ENCODE results near the gene MBLAC1.
A peak's percentile ranks its signal among the peaks of the same experiment; 100 is the strongest.

MBLAC1 gene

DNA sequence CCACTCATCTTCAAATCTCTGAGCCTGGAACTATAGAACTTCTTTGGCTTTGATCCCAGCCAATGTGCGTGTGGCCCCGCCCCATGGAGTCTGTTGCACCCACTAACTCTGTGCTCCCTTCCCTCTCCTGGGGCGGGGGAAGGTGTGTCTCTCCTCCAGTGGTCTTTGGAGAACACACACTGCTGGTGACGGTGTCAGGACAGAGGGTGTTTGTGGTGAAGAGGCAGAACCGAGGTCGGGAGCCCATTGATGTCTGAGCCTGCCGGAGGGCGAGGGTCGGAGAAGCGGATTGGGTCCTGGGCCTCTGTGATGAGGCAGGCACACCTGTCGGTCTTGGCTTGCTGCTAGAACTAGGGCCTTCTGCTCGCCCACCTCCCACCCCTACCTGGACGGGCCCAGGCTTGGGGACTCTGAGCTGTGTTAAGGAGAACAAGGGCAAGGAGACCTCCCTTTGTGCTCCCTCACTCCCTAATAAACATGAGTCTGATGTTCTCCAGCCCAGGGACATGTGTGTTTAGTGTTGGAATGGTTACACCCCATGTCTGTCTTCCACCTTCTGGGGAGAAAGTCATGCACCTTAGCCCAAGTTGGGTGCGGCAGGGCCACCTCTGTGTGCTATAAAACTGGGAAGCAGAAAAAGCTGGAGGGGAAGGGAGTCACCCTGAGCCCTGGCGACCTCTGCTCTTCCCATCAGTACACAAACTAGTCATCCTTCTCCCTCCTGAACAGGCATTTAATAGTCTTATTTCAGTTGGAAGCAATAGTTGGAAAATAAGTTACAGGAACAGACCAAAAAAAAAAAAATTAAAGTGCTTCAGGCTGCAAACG is 27.2 kb downstream of the MBLAC1 start:
- no peak for DNase-seq (ENCODE audit: low spot score)

- DNase-seq (ENCODE audit: low spot score) = no peak
Observed at GRCh38 chr7:100154651-100155491, 28.1 kb downstream of the MBLAC1 start.

- no peak for DNase-seq (ENCODE audit: low spot score)
Observed at GRCh38 chr7:100155553-100156317, 29.0 kb downstream of the MBLAC1 start.

DNA sequence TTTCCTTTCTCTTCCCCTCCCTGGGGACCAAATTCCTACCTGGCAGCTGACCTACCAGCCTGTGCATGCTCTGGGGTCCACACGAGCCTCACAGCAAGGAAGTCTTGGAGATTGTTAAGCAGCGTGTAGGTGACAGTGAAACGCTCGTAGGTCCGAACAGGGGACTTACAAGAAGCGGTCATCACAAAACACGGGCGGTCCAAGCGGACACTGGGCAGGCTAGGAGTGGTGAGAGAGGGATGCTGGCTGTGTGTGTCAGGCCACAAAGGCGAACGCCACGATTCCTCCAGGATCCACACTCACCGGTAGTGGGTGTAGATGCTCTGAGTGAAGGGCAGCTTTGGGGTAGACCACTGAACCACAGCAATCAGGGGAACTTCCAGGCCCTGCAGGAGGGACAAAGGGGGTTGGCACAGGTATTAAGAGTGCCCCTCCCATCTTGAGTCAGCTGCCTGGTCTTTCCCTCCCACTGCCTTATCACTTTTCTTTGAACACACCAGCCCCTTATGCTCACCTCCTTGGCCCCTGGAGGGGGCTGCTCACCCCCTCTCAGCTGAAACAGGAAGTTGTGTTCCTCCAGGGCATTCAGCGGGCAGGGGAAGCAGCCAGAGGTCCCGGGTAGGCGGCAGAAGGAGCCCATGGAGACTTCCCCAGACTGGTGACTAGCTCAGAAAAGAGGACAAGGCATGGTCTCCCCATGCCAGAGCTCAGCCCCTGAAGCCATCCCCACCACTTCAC is 29.7 kb downstream of the MBLAC1 start:
- DNase-seq (ENCODE audit: low spot score) = no peak

GRCh38 chr7:100157069-100157333 is 30.2 kb downstream of the MBLAC1 start:
- no peak for DNase-seq (ENCODE audit: low spot score)

DNA sequence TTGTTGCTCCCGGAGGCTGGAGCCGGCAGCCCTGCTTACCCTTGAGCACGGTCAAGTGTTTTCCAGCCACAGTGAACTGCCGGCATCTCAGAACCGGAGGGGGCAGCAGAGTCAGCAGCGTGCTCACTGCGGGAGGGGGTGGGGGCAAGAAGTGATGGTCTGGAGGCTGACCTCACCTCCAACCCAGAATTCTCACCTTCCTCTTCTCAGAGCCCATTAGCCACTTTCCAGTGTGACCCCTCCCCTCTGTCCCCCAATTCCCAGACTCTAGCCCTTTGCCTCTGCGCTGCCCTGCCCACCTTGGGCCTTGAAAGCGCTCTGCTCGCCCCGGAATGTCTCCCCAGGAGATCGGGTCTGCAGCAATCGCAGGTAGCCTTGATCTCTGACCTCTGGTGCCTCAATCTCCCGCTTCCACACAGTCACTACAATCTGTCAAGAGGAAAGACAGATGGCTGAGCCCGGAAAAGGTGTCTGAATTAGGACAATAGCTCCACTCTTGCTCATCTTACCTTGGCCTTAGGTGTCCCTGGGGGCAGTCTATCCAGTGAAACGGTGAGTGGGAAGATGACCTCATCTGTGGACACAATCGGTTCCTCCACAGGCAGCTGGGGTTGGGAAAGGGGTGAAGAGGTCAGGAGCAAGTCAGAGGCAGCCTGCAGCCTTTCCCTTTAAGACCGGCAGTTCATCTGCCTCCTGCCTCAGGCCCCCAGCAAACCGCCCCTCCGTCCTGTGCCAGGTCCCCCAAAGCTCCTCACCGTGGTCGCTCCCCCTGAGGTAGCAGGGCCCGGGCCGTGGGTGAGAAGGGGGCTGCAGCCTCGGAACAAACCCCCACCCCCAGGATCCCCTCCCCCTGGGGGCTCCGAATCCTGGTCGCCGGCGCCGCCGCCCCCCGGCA is 30.8 kb downstream of the MBLAC1 start:
- DNase-seq (ENCODE audit: low spot score) = no peak

DNA sequence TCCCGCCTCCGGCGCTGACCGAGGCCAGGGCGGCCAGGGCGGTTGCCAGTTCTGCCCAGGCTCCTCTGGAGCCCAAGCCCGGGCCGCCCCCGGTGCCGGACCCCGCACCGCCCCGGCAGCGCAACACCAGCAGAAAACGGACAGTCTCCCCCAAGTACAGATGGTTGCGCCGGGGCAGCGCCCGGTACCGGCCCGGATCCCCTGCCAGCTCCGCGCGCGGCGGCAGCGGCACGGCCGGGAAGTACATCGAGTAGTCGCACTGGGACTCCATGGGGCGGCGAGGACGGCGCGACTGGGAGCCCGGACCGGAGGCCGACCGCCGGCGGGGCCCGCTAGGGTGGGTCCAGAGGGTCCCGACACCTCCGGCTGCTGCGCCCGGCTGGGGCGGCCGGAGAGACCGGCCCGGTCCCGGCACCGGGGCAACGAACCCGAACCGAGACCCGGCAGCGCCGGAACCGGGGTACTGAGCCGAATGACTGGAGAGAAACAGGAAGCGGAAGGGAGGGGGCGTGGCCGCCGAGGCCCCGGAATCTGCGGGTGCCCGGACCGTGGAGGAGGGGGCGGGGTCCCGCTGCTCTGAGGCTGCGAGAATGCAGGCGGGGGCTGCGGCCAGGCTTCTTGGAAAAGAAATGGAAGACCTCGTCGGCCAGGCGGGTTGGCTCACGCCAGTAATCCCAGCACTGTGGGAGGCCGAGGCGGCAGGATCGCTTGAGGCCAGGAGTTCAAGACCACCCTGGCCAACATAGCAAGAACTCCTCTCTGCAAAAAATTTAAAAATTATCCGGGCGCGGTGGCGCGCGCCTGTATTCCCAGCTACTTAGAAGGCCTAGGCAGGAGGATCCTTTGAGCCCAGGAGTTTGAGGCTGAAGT is 31.7 kb downstream of the MBLAC1 start, which contains the start of gene TRAPPC14:
TSS of gene TRAPPC14 (minus strand) at position 495 of the 870 bp plus-strand sequence. CDS start at position 271, 224 bp downstream.
- peak; percentile 91 for DNase-seq (ENCODE audit: low spot score)

GRCh38 chr7:100159099-100159623 is 32.4 kb downstream of the MBLAC1 start:
- DNase-seq (ENCODE audit: low spot score) = no peak

DNA sequence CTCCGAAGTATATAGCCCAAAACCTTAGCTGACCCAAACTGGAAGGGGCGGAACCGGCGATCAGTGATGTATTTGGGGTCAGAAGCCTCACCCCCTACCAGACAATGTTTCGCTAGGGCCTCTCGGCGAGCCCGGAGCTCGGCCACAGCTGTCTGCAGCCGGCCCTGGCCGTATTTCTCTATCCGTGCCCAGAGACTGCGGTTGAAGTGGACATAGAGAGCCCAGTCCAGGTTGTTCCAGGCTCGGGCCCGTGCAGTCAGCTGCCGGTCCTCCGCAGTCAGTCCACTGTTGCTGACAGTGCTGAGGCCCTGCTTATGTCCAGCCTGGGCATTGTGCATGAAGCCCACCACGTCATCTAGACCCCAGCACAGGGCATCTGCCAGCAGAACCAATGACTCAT is 33.3 kb downstream of the MBLAC1 start:
- no peak for DNase-seq (ENCODE audit: low spot score)

DNA sequence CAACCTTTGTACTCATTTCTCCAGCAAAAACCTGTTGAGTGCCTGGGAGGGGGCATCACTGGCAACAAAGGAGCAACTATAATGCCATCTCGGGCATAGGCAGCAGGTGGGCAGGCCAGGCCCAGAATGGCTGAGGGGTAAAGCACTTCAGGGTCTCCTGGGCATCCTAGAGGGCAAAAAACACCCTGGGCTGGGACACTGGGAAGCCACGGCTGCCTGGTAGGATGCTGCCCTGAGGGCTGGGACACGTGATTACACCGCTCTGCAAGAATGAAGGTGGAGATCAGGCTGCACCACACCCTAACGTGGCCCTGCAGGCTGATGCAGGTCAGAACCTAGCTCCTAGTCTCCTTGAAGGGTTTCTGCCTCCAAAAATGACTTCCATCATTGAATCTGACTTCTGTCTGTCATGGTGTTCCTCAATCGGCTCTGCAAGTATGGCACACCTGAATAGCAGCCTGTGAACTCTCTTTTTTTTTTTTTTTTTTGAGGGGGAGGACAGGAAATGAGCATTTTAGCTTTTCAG is 36.3 kb downstream of the MBLAC1 start:
- no peak for DNase-seq (ENCODE audit: low spot score)

DNA sequence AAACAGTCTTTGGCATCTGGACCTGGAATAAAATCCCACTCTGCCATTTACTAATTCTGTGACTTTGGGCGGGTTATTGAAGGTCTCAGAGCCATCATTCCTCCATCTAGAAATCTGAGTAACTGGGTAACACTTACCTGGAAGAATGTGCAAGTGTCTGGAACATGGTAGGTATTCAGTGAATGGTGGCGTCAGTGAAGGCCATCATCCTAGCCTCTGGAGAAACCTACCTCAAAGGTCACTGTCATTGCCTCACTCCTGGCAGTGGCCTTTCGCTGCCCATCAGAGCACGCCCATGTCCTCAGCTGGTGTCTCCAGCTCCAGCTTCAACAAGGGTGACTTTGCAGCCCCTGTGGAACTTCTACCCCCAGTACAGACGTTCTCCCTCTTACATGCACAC is 37.1 kb downstream of the MBLAC1 start:
- no peak for DNase-seq (ENCODE audit: low spot score)

GRCh38 chr7:100166317-100166940 is 39.7 kb downstream of the MBLAC1 start:
- DNase-seq (ENCODE audit: low spot score) = no peak

DNA sequence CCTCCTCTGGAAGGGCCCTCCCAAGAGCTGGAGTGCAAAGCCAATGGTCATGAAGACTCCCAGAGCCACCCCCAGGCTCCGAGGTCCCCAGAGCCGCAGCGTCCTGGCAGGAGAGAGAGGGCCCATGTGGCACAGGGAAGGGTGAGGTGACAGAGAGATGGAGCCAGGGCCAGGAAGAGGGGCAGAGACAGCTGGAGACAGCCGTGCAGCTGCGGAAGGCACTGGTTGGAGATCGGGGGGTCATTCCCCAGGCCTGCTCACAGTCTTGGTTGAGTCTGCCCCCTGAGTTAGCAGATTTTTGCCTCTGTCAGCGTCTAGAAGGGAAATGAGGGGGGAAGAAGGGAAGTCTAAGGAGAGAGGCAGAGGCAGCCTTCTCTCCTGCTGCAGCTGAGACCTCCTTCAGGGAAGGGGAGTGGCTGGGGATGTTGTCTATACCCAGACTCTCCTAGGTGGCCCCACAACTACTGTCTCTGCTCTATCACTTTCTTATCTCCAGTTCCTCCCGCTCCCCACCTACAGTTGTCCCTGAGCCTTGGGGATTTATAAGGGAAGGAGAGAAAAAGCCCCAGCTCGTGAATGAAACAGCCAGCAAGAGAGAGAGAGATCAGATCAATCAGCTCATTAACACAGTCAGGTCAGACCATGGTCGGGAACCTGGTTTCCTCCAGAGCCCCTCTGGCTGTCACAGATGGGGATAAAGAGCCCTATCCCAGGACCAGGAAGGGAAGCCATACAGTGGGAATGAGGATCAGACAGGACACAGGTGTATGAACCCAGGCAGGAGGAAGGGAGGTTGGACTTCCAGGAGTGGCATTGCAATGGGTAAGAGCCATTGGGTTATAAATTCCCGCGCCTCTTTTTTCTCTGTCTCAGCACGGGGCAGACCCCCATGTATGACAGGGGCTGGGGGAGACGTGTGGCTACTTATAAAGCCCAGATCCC is 40.5 kb downstream of the MBLAC1 start:
- no peak for DNase-seq (ENCODE audit: low spot score)

DNA sequence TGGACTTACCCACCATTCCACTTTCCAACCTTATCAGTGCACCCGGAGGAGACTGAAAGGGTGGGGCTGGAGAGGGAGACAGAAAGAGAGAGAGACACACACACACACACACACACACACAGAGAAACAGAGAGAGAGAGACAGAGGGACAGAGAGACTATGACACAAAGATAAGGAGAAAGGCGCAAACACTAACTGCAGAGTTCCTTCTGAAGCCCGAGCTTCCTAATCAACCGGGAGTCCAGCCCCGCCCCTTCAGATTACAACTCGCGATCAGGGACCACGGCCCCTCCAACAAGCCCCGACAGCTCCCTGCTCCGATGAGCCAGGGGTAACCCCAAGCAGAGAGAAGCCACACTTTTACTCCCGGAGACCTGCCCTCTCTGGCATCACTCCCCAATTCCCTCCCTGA is 41.2 kb downstream of the MBLAC1 start:
- DNase-seq (ENCODE audit: low spot score) = no peak

GRCh38 chr7:100169147-100169850 is 42.5 kb downstream of the MBLAC1 start:
- DNase-seq (ENCODE audit: low spot score) = no peak

- DNase-seq (ENCODE audit: low spot score) = no peak
Observed at GRCh38 chr7:100170101-100170897, 43.5 kb downstream of the MBLAC1 start.

Measured in Ammon's horn (tissue), 1 donor.